Trophoblast cell (in vitro differentiated cells and primary cell): Measurements from ENCODE around the gene VSIG1.

Experiments
- DNase-seq, 2 donors: peaks; one replicate each; pipeline ENCODE4 v3.0.0-alpha.2; 2016
- H2AFZ ChIP-seq: 2 replicates; pipeline ENCODE4 v1.6.1; 2013; ENCODE audit warnings: low read length, moderate library complexity, mild to moderate bottlenecking; ENCODE audit not compliant: insufficient read depth, poor library complexity
- H2AK5ac ChIP-seq: 2 replicates; pipeline ENCODE4 v1.6.1; 2013; ENCODE audit warnings: mild to moderate bottlenecking, low read length
- H2BK120ac ChIP-seq: 2 replicates; pipeline ENCODE4 v1.6.1; 2013; ENCODE audit warnings: low read length, mild to moderate bottlenecking, moderate library complexity; ENCODE audit not compliant: insufficient read depth, poor library complexity
- H2BK12ac ChIP-seq: 2 replicates; pipeline ENCODE4 v1.6.1; 2013; ENCODE audit warnings: mild to moderate bottlenecking, low read length, moderate library complexity
- H2BK5ac ChIP-seq: 2 replicates; pipeline ENCODE4 v1.6.1; 2013; ENCODE audit warnings: low read length, low read depth, moderate library complexity, mild to moderate bottlenecking; ENCODE audit not compliant: poor library complexity
- H3K14ac ChIP-seq: 2 replicates; pipeline ENCODE4 v1.6.1; 2013; ENCODE audit warnings: mild to moderate bottlenecking, low read length
- H3K18ac ChIP-seq: 2 replicates; pipeline ENCODE4 v1.6.1; 2013; ENCODE audit warnings: mild to moderate bottlenecking, low read length
- H3K23ac ChIP-seq: 2 replicates; pipeline ENCODE4 v1.6.1; 2013; ENCODE audit warnings: low read length
- H3K27ac ChIP-seq: 2 replicates; pipeline ENCODE4 v1.5.1; 2013; ENCODE audit warnings: low read depth, mild to moderate bottlenecking, inconsistent platforms, low read length, moderate library complexity
- H3K27me3 ChIP-seq: 2 replicates; pipeline ENCODE4 v1.6.1; 2013; ENCODE audit warnings: inconsistent platforms, mild to moderate bottlenecking, low read length, moderate library complexity; ENCODE audit not compliant: insufficient read depth
- H3K36me3 ChIP-seq, 2 experiments: 1 replicate in 1 of 2; 2 replicates in 1 of 2; pipeline ENCODE4 v1.6.1; 2013; ENCODE audit warnings: low read length in 2 of 2, mild to moderate bottlenecking in 2 of 2, moderate library complexity in 1 of 2; ENCODE audit not compliant: insufficient read depth in 2 of 2, control insufficient read depth in 1 of 2
- H3K4ac ChIP-seq: 2 replicates; pipeline ENCODE4 v1.6.1; 2013; ENCODE audit warnings: low read depth, mild to moderate bottlenecking, low read length, moderate library complexity
- H3K4me1 ChIP-seq, 2 experiments: 1 replicate in 1 of 2; 2 replicates in 1 of 2; pipeline ENCODE4 v1.6.1; 2013; ENCODE audit warnings: low read length in 2 of 2, mild to moderate bottlenecking in 2 of 2, moderate library complexity in 1 of 2; ENCODE audit not compliant: insufficient read depth in 2 of 2, control insufficient read depth in 1 of 2
- H3K4me2 ChIP-seq: 2 replicates; pipeline ENCODE4 v1.6.1; 2013; ENCODE audit warnings: inconsistent platforms, mild to moderate bottlenecking, low read length, moderate library complexity
- H3K4me3 ChIP-seq: 2 replicates; pipeline ENCODE4 v1.5.1; 2013; ENCODE audit warnings: mild to moderate bottlenecking, low read depth, low read length, inconsistent platforms
- H3K79me1 ChIP-seq: one replicate; pipeline ENCODE4 v1.6.1; 2013; ENCODE audit warnings: low read length
- H3K79me2 ChIP-seq: 2 replicates; pipeline ENCODE4 v1.6.1; 2013; ENCODE audit warnings: low read length, mild to moderate bottlenecking; ENCODE audit not compliant: control insufficient read depth, insufficient read depth, poor library complexity
- H3K9ac ChIP-seq: 2 replicates; pipeline ENCODE4 v1.6.1; 2013; ENCODE audit warnings: mild to moderate bottlenecking, low read length
- H3K9me3 ChIP-seq: 2 replicates; pipeline ENCODE4 v1.6.1; 2013; ENCODE audit warnings: low read depth, mild to moderate bottlenecking, control low read depth, inconsistent platforms, low read length; ENCODE audit not compliant: insufficient read depth
- H4K12ac ChIP-seq: 2 replicates; pipeline ENCODE4 v1.6.1; 2013; ENCODE audit warnings: low read depth, mild to moderate bottlenecking, low read length, moderate library complexity
- H4K8ac ChIP-seq: 2 replicates; pipeline ENCODE4 v1.6.1; 2013; ENCODE audit warnings: low read depth, mild to moderate bottlenecking, low read length, moderate library complexity
- H4K91ac ChIP-seq: one replicate; pipeline ENCODE4 v1.6.1; 2013; ENCODE audit warnings: low read depth, mild to moderate bottlenecking, low read length, moderate library complexity
- WGBS: extraction: QIAGEN DNeasy Blood & Tissue Kit; methylation state at CpG from one replicate; pipeline ENCODE4 v1.1.7; 2013; ENCODE audit warnings: missing lambda C conversion rate; ENCODE audit not compliant: insufficient read length, insufficient coverage; ENCODE audit errors: extremely low coverage; 5-methylcytosine and 5-hydroxymethylcytosine counted together

The VSIG1 gene

GRCh38 chrX:108032944-108033343 lies 11.9 kb upstream of the VSIG1 start:
- Histone ChIP-seq H3K4ac (no peak overlapping the region), H2BK5ac (no peak overlapping the region)

GRCh38 chrX:108033890-108034289 lies 11.0 kb upstream of the VSIG1 start:
- no peak overlapping the region for H3K9ac ChIP-seq
- no peaks in the 10 kb centered on the region for H3K27me3 ChIP-seq
- no peak overlapping the region for H4K8ac ChIP-seq
- no peak overlapping the region for H3K14ac ChIP-seq
- H2AFZ ChIP-seq = no peak overlapping the region
- DNase-seq = no peak
- H2AK5ac ChIP-seq = no peak overlapping the region
- H3K9me3 ChIP-seq = no peaks in the 10 kb centered on the region
- H3K4me1 ChIP-seq = no peaks in the 10 kb centered on the region
- H3K36me3 ChIP-seq = no peaks in the 10 kb centered on the region
- no peak overlapping the region for H3K4ac ChIP-seq
- no peaks in the 10 kb centered on the region for H3K79me1 ChIP-seq
- H3K4me2 ChIP-seq = no peak overlapping the region
- no peak overlapping the region for H2BK120ac ChIP-seq
- no peak overlapping the region for H2BK5ac ChIP-seq
- H4K12ac ChIP-seq = no peak overlapping the region
- H3K18ac ChIP-seq = no peak overlapping the region
- no peak overlapping the region for H4K91ac ChIP-seq
- WGBS = no CpG with 5 or more reads among the region's 3 CpGs
- H3K27ac ChIP-seq = no peak overlapping the region
- no peak overlapping the region for H3K4me3 ChIP-seq
- H3K23ac ChIP-seq = no peak overlapping the region
- H3K79me2 ChIP-seq = no peaks in the 10 kb centered on the region
- H2BK12ac ChIP-seq = no peak overlapping the region

More at GRCh38 chrX:108032944-108033343, 11.9 kb upstream of the VSIG1 start:
- Histone ChIP-seq H3K79me2 (no peaks in the 10 kb centered on the region), H3K36me3 (no peaks in the 10 kb centered on the region), H3K79me1 (no peaks in the 10 kb centered on the region), H3K18ac (no peak overlapping the region), H3K9me3 (no peaks in the 10 kb centered on the region), H3K27me3 (no peaks in the 10 kb centered on the region), H3K4me3 (no peak overlapping the region), H3K9ac (no peak overlapping the region), H4K12ac (no peak overlapping the region), H4K8ac (no peak overlapping the region), H2BK120ac (no peak overlapping the region), H2AK5ac (no peak overlapping the region), H3K4me2 (no peak overlapping the region), H3K23ac (no peak overlapping the region), H3K27ac (no peak overlapping the region), H4K91ac (no peak overlapping the region), H3K14ac (no peak overlapping the region), H2BK12ac (no peak overlapping the region), H2AFZ (no peak overlapping the region), H3K4me1 (no peaks in the 10 kb centered on the region)
- WGBS = no CpG with 5 or more reads among the region's 5 CpGs
- DNase-seq = no peak

GRCh38 chrX:108034725-108035124 lies 10.1 kb upstream of the VSIG1 start:
- no peaks in the 10 kb centered on the region for H3K79me1 ChIP-seq
- H3K18ac ChIP-seq = no peak overlapping the region
- H4K91ac ChIP-seq = no peak overlapping the region
- WGBS = no CpG with 5 or more reads among the region's 3 CpGs
- H2BK120ac ChIP-seq = no peak overlapping the region
- H3K4ac ChIP-seq = no peak overlapping the region
- no peak overlapping the region for H3K27ac ChIP-seq
- no peak overlapping the region for H4K8ac ChIP-seq
- H2AK5ac ChIP-seq = no peak overlapping the region
- H3K9ac ChIP-seq = no peak overlapping the region
- H3K4me2 ChIP-seq = no peak overlapping the region
- no peak overlapping the region for H3K14ac ChIP-seq
- H3K36me3 ChIP-seq = no peaks in the 10 kb centered on the region
- H3K27me3 ChIP-seq = no peaks in the 10 kb centered on the region
- no peak overlapping the region for H4K12ac ChIP-seq
- no peaks in the 10 kb centered on the region for H3K9me3 ChIP-seq
- H3K4me1 ChIP-seq = no peaks in the 10 kb centered on the region
- DNase-seq = no peak
- H3K79me2 ChIP-seq = no peaks in the 10 kb centered on the region
- no peak overlapping the region for H2BK5ac ChIP-seq
- H2AFZ ChIP-seq = no peak overlapping the region
- no peak overlapping the region for H2BK12ac ChIP-seq
- H3K4me3 ChIP-seq = no peak overlapping the region
- no peak overlapping the region for H3K23ac ChIP-seq

GRCh38 chrX:108036298-108036973 lies 8.4 kb upstream of the VSIG1 start:
- peak in 1 of 2 donors; percentile 8 for DNase-seq
- no peaks in the 10 kb centered on the region for H3K79me1 ChIP-seq
- H3K14ac ChIP-seq = no peak overlapping the region
- H3K4me2 ChIP-seq = no peak overlapping the region
- H3K23ac ChIP-seq = no peak overlapping the region
- no peak overlapping the region for H2BK120ac ChIP-seq
- no peaks in the 10 kb centered on the region for H3K79me2 ChIP-seq
- no peaks in the 10 kb centered on the region for H3K27me3 ChIP-seq
- no peak overlapping the region for H4K91ac ChIP-seq
- no peak overlapping the region for H2BK12ac ChIP-seq
- no CpG with 5 or more reads among the region's 4 CpGs for WGBS
- no peak overlapping the region for H2AK5ac ChIP-seq
- H3K18ac ChIP-seq = no peak overlapping the region
- H3K9ac ChIP-seq = no peak overlapping the region
- no peak overlapping the region for H3K4ac ChIP-seq
- H2AFZ ChIP-seq = no peak overlapping the region
- H3K4me3 ChIP-seq = no peak overlapping the region
- H3K36me3 ChIP-seq = no peaks in the 10 kb centered on the region
- H4K12ac ChIP-seq = no peak overlapping the region
- no peak overlapping the region for H4K8ac ChIP-seq
- no peak overlapping the region for H3K27ac ChIP-seq
- no peaks in the 10 kb centered on the region for H3K9me3 ChIP-seq
- H3K4me1 ChIP-seq = no peaks in the 10 kb centered on the region
- no peak overlapping the region for H2BK5ac ChIP-seq
